ENCODE measurements around the gene ATOH7.

GRCh38 chr10:68235581-68235980, 3.7 kb upstream of the ATOH7 start:
- TF ChIP-seq POLR2A (IDR thresholded peaks at IDR 0.05): no peak
- no peak for TF ChIP-seq CTCF (IDR thresholded peaks at IDR 0.05)
